Activated naive CD4-positive, alpha-beta T cell treated with anti-CD3 and anti-CD28 coated beads, Interleukin-2, amount 50 U/mL, for 72 hours (primary cell): Measurements from ENCODE around the gene TFCP2. TPM values are rescaled to one million over a fixed set of nuclear protein-coding genes. Genes with fewer than 3 reads are reported as not detected.

Experiments used
- ATAC-seq, 2 donors: fragments of 150-1000 bp; cut with Tn5 transposase; 2 replicates each; pipeline ENCODE4 v1.10.0; 2021; ENCODE audit warnings: mild to moderate bottlenecking in 2 of 2, moderate library complexity in 2 of 2
- DNase-seq, 2 donors: peaks; one replicate each; pipeline ENCODE4 v3.0.0; 2021 to 2022; ENCODE audit warnings: low spot score in 2 of 2
- H3K27ac Mint-ChIP-seq, 2 donors: one replicate each; pipeline ENCODE4 v1.8.0; 2022; ENCODE audit warnings: mild to moderate bottlenecking in 2 of 2, mixed read lengths in 2 of 2
- H3K36me3 Mint-ChIP-seq, 2 donors: one replicate each; pipeline ENCODE4 v1.8.0; 2022; ENCODE audit warnings: mixed read lengths in 2 of 2
- H3K9me3 Mint-ChIP-seq, 2 donors: one replicate each; pipeline ENCODE4 v1.8.0; 2022; ENCODE audit warnings: mixed read lengths in 2 of 2
- total RNA-seq, 2 donors: library from RNA; stranded (reverse); gene quantifications; one replicate each; pipeline ENCODE4 v1.2.3, GENCODE V29; 2022

The TFCP2 gene
- total RNA-seq, 2 donors from 2014 or later: 29.7 to 32.3 TPM

- Mint-ChIP-seq H3K9me3 (no peaks in the 10 kb centered on the region), H3K27ac (peak within 1 kb of the TSS; percentile 90 to 93), H3K36me3 (peaks cover 11 to 15% of the 10 kb centered on the region in 2 donors)
- DNase-seq (peak; percentile 90 to 94), ATAC-seq (peak; percentile 98)
These were observed 125.0 kb downstream of the TFCP2 start, which contains the start of gene LETMD1 for GRCh38 chr12:51047655-51048540. Gene LETMD1, plus strand, starts transcription at chr12:51048327. Its CDS starts 30 bp downstream, at chr12:51048357.

Other genes starting within 250 kb of the TFCP2 start
- gene HIGD1C, start 220.6 kb downstream of the TFCP2 start, total RNA-seq: not detected
- gene SLC11A2, start 146.8 kb downstream of the TFCP2 start, total RNA-seq: 10 to 100 TPM; 34.4 to 38.4 TPM
- 100 to 1,000 TPM in 1 of 2 donors, 10 to 100 TPM in 1; 91.0 to 124 TPM for gene LETMD1, start 124.8 kb downstream of the TFCP2 start, total RNA-seq
- 10 to 100 TPM; 12.0 to 15.0 TPM for gene CSRNP2, start 89.5 kb downstream of the TFCP2 start, total RNA-seq
- 10 to 100 TPM in 1 of 2 donors, 1 to 10 TPM in 1; 7.3 to 14.9 TPM for gene POU6F1, start 44.9 kb upstream of the TFCP2 start, total RNA-seq
- gene DAZAP2, start 65.7 kb upstream of the TFCP2 start, total RNA-seq: 100 to 1,000 TPM; 106 to 142 TPM
- 1 to 10 TPM in 1 of 2 donors, under 1 TPM in 1; 0.41 to 1.5 TPM for gene SMAGP, start 97.3 kb upstream of the TFCP2 start, total RNA-seq
- gene BIN2, start 151.0 kb upstream of the TFCP2 start, total RNA-seq: 10 to 100 TPM; 33.8 to 46.3 TPM
- not detected for gene CELA1, start 173.5 kb upstream of the TFCP2 start, total RNA-seq
- 1 to 10 TPM; 2.5 to 8.8 TPM for gene GALNT6, start 218.3 kb upstream of the TFCP2 start, total RNA-seq